Measurements from ENCODE around the gene NPS.

The NPS gene, protein sequence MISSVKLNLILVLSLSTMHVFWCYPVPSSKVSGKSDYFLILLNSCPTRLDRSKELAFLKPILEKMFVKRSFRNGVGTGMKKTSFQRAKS

GRCh38 chr10:127549009-127549408 is at the start of gene NPS:
NPS (plus strand) TSS chr10:127549309; CDS start chr10:127549369, 60 bp downstream.
- DNase-seq = no peak

DNA sequence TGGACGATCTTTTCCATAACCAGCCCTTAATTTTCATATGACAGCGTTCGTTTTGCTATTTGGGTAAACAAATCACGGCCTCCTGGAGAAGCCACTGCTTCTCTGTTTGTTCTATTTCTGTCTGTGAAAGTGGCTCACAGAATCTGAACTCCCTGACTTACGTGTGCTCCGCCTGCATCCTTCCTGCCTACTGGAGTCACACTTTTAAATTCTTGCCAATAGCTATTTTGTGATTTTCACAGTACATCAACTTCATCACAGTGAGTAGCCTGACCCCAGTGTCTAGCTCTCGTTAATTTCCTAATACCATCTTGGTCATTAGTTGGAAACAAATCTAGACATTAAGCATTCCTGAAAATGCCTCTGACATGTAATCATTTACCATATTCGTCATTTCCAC is 49.0 kb upstream of the NPS start:
- DNase-seq = no peak

DNA sequence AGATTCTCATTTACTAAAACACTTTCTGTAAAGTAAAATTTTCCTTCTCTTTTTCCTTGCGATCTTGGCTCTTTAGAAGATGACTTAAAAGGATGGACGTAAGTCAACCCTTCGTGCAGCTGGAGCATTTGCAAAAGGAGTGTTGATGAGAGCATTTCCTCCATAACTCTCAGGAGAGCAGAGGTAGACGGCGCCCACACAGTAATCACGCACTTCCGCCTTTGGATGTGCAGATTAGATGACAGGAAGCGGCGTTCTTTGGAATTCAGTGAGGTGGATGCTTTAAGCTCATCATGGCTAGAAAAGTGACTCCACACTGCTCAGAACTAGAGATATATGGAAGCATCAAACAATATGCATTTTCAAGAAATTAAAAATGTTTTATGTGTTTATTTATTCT is 43.0 kb upstream of the NPS start:
- DNase-seq = no peak

- DNase-seq = no peak
Observed at GRCh38 chr10:127522298-127522697, 26.8 kb upstream of the NPS start.

GRCh38 chr10:127523476-127523875 is 25.6 kb upstream of the NPS start:
- no peak for DNase-seq

- no peak for DNase-seq
Observed at GRCh38 chr10:127524229-127524628, 24.9 kb upstream of the NPS start.

GRCh38 chr10:127524908-127525665 is 24.0 kb upstream of the NPS start:
- no peak for DNase-seq

DNA sequence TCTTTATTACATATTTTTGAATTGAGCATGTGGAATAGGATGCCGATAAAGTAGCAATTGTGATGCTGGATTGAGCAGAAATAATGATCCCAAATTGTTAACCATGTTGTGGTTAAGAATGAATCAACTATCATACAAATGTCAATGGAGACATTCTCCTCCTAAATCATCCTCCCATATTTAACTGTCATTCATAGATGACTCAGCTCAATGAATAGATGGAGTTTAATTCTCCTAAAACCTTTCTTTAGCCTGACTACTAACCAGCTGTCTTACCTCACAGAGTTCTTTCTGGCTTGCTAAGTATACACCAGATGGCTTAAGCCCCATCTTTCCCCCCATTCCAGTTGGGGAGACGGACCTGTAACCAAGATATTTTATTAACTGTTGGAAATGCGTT is 23.4 kb upstream of the NPS start:
- DNase-seq = no peak

- DNase-seq = no peak
Observed at GRCh38 chr10:127526161-127526560, 22.9 kb upstream of the NPS start.

DNA sequence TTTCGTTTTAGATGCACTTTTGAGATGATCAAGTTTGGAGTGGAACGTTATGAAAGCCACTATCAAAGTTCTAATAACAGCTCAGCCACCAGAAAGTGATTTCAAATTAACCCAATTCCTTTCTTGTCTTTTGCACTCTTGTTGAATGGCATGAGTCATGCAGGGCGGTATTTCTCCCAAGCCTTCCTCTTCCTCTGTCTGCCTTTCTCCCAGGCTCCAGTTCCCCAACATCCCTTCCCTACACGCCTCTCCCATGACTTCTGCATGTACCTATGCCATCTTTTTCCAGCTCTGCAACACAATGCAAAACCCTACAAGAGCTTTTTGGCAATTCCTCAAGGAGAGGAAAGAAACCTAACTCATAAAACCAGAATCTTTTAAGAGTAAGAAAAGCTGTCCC is 21.8 kb upstream of the NPS start:
- no peak for DNase-seq

GRCh38 chr10:127527891-127528290 is 21.2 kb upstream of the NPS start:
- DNase-seq = no peak

GRCh38 chr10:127532193-127532592 is 16.9 kb upstream of the NPS start:
- no peak for DNase-seq

DNA sequence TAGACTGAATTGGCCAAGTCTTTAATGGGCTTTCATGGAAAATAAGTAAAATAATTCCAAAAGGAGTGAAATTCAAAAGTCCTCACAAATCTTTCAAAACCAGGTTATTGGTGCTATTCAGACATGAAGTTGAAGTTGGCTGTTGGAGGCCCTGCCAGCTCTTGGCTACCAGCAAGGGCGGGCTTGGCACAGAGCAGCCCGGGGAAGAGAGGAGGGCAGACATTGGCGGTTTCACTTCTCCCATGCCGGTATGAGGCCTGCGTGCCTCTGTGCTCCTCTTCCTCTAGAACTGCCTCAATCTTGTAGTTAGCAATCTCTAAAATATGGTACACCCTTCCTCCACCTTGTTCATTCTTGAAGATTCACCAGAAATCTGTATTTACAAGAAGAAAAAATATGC is 16.4 kb upstream of the NPS start:
- no peak for DNase-seq

DNA sequence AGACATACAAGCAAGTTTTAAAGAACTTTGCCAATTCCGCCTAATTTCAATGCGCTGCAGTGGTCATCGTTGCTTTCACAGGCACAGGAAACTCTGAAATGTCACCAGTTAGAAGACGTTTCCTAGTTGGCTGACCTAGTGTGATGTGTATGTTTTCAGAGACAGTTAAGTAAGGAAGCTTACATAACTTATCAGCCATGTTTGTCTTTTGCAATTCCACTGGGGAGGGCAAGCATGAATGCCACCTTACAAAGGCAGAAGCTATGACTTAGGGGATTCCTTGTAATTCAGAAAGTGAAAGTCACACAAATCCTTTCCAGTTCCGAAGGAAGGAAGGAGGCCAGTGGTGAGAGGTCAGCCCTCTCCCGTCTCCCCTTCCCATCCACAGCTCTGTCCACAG is 15.0 kb upstream of the NPS start:
- DNase-seq = no peak

DNA sequence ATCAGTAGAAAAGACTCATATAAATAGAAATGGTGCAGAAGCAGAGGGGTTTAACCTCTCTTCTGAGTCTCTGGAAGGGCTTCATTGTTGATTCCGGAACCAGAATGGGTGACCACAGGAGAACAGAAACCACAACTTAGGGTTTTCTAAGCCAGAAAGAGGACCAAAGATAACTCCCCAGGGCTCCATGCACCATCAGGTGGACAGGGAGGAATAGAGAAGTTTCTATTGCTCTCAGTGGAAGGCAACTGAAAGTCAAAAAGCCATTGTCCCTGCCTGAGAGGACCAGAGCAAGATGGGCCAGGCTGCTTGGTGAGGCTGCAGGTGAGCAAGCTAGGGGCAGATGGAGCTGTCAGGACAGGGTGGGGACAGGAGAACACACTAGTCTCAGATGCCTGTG is 14.6 kb upstream of the NPS start:
- no peak for DNase-seq

GRCh38 chr10:127535802-127536515 is 13.2 kb upstream of the NPS start:
- DNase-seq = no peak

DNA sequence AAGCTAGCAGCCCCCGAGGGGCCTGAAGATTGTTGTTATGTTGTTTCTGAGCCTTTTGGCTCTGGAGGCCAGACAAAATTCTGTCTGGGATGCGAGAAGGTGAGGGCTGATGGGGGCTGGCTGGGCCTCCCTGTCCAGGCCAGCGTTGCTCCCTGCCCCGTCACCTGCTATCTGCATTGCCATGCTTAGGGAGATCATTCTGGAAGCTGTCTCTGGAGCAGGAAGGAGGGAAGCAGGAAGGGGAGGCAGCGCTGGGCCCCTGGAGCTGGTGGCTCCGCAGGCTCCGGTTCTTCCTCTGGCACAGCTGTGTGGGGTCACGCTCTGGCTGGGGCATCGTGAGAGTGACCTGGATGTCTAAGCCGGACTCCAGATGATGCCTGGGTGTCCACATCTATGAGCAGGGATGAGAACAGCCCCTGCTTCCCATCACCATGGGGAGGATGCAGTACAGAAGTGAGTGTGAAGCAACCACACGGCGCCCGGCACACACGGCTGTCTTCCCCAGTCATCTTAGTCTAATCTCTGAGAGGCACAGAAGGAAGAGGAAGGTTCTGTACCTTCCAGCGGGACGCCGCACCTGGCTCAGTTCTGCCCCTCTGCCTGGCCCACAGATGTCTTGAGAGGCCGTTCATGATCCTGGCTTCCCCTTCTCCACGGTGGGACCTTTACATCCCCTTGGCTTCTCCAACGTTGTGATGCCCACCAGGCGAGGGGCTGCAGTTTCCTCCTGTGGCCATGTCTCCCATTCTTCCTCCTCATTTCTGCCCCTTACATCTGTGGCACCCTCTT is 11.9 kb upstream of the NPS start:
- no peak for DNase-seq

DNA sequence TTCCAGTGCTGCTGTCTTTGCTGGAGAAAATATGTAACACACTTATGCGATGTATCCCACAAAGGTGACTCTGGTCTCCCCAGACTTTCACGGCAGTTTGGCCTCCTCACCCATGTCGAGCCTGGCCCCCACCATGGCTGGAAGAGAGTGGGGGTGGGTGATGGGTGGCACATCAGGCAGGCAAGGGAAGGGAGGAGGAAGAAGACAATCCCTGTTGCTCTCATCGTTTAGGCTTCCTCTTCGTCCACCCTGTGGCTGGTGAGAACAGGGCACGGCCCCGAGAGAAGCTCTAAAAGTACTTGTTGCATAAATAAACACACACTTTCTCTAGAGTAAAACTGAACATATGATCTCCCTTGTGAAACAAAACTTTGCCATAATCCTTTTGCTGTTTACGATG is 11.2 kb upstream of the NPS start:
- no peak for DNase-seq

- DNase-seq = no peak
Observed at GRCh38 chr10:127548022-127548421, 1.1 kb upstream of the NPS start.

DNA sequence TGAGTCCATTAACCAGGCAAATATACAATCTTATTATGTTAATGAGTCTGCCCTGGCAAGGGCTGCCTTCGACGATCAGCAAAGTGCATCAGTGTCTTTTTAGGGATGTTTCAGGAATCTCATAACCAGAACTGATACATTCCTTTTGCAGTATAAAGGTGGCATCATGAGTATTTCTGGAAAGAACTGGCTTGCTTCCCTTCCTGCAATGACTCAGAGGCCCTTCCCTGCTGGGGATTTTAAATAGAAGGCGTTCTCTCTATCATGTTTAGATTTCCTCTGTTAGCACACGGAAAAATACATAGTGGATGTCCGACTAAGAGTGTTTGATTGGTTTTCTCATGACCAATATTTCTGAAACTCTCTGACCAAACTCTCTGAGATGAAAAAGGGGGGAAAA is 1.8 kb downstream of the NPS start:
- no peak for DNase-seq

- DNase-seq = no peak
Observed at GRCh38 chr10:127552446-127552845, 3.3 kb downstream of the NPS start.

- DNase-seq = no peak
Observed at GRCh38 chr10:127553417-127553816, 4.3 kb downstream of the NPS start.

DNA sequence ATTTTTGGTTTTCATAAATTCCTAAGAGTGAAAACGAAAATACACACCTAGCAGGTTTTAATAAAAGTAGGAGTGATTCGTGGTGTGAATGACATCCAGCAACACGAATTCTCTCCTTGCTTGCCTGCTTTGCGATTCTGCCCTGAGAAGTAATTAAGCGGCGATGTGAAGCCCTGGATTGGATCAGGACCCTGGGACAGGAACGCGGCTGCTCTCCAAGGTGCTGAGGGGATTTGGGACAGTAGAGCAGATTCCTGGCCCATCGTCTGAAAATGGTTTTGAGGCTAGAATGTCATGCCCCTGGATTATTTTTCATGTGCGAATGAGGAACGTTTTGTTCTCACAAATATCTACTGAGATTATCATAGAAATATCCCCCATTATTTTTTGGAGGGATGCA is 7.8 kb downstream of the NPS start:
- no peak for DNase-seq

DNA sequence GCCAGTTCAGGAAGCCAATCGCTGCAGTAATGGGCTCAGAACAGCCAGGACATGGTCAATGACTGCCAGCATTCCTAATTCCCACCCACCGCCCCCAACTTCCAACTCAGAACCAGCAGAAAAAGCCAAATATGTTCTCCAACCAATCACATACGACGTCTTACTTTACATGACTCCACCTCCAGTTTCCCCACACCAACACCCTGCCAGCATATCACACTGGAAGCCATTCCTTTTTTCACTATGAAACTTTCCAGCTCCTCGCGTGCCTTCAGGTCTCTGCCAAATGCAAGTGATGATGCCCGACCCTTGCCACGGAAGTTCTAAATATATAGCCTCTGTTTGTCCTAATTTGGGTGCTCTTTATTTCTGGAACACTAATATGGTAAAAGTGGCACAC is 12.5 kb downstream of the NPS start:
- DNase-seq = no peak
